BLaER1 (cell line): ENCODE data around the gene TGM2.

Source experiments
- H3K27ac ChIP-seq: shearing (Covaris generic); formaldehyde crosslinking; 2 replicates; pipeline ENCODE4 v1.8.1; 2022
- H3K27me3 ChIP-seq: shearing (Covaris generic); formaldehyde crosslinking; 2 replicates; pipeline ENCODE4 v1.8.1; 2022
- H3K36me3 ChIP-seq: shearing (Covaris generic); formaldehyde crosslinking; 2 replicates; pipeline ENCODE4 v1.8.1; 2022
- H3K4me1 ChIP-seq: shearing (Covaris generic); formaldehyde crosslinking; 2 replicates; pipeline ENCODE4 v1.8.1; 2022
- H3K4me2 ChIP-seq: shearing (Covaris generic); formaldehyde crosslinking; 2 replicates; pipeline ENCODE4 v1.8.1; 2022
- H3K4me3 ChIP-seq: shearing (Covaris generic); formaldehyde crosslinking; 2 replicates; pipeline ENCODE4 v1.8.1; 2022
- H3K9ac ChIP-seq: shearing (Covaris generic); formaldehyde crosslinking; 2 replicates; pipeline ENCODE4 v1.8.1; 2022
- H3K9me3 ChIP-seq: shearing (Covaris generic); formaldehyde crosslinking; 2 replicates; pipeline ENCODE4 v1.8.1; 2022
- H4K20me1 ChIP-seq: shearing (Covaris generic); formaldehyde crosslinking; 2 replicates; pipeline ENCODE4 v1.8.1; 2022
- Cebpa-rat ChIP-seq: shearing (Covaris generic); IDR thresholded peaks from 2 replicates; pipeline ENCODE4 v1.8.1; 2022

TGM2 gene

DNA sequence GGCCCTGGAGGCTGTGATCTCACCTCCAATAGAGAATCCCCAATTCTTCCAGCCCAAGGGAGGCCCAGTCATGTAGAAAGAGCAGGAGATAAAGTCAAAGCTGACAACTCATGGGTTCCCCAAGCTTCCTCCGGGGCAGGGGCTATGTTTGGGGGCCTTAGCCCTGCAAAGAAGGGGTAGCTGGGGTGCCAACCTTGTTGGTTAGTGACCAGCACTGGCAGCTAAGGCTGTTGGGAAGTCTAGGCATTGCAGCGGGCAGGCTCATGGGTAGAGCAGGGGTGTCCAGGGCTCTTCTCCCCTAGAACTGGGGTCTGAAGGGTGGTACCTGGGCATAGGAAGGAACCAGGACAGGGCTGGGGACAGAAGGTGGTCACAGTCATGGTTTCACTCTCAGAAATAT is 36.4 kb downstream of the TGM2 start:
- H3K27ac ChIP-seq: no peak overlapping the region
- H4K20me1 ChIP-seq: no peaks in the 10 kb centered on the region
- no peaks in the 10 kb centered on the region for H3K9me3 ChIP-seq
- no peak for TF ChIP-seq Cebpa-rat
- no peaks in the 10 kb centered on the region for H3K27me3 ChIP-seq
- no peak overlapping the region for H3K4me2 ChIP-seq
- no peaks in the 10 kb centered on the region for H3K36me3 ChIP-seq
- no peak overlapping the region for H3K4me3 ChIP-seq
- peaks cover 6% of the 10 kb centered on the region; the same call in 1 of the 2 replicates for H3K4me1 ChIP-seq
- no peak overlapping the region for H3K9ac ChIP-seq

DNA sequence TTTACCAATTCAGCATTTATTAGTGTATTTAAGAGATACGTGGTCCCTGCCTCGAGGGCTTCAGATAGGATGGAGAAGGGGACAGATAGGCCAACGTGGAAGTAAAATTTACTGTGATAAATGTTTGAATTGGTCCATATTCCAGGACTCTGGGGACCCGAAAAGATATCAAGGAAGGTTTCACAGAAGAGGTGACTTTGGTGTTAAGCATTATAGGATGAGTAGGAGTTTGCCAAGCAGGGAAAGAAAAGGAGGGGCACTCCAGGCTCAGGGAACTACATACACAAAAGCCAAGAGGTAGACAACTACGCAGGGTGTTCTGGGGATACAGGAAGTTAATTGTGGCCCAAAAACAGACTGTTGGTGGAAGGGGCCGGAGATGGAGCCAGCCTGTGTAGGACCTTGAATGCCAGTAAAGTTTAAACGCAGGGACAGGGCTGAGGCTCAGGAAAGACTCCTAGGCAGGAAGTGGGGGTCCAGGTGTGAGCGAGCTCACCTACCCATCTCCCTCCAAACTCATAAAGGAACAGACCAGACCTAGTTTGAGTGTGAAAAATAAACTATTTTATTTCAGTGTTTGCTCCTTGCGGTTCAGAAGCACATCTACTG is 37.0 kb downstream of the TGM2 start:
- no peak overlapping the region for H3K4me2 ChIP-seq
- no peaks in the 10 kb centered on the region for H3K36me3 ChIP-seq
- H3K27ac ChIP-seq: no peak overlapping the region
- H3K9me3 ChIP-seq: no peaks in the 10 kb centered on the region
- H3K9ac ChIP-seq: no peak overlapping the region
- no peaks in the 10 kb centered on the region for H3K27me3 ChIP-seq
- no peak overlapping the region for H3K4me3 ChIP-seq
- TF ChIP-seq Cebpa-rat: no peak
- no peaks in the 10 kb centered on the region for H4K20me1 ChIP-seq
- peaks cover 6% of the 10 kb centered on the region; the same call in 1 of the 2 replicates for H3K4me1 ChIP-seq

DNA sequence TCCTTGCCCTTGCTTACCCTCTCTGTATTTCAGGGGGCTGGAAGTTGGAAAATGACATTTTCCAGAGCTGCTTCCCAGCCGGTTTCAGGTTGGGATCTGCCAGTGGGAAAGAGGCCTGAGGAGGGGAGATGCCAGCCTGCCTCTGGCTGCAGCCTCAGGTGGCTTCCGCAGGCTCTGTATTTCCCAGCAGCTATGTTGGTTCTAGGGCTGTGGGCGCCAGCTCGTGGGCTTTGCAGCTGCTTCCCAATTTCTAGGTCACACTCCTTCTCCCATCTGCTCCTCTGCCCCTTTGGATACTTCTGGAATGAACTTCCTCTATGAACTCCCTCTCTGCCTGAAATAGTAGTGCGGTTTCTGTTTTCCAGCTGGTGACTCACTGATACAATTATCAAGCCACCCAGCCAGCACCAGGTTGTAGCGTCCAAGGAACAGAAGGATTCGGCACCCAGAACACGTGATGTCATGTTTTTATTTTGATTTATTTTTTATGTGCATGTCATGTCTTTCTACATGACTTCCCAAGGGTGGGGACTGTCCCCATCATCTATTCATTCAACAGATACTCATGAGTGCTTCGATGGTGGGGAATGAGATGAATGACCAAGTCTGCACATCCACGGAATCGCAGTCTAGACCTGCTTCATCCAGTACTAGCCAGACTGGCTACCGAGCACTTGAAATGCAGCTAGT is 38.0 kb downstream of the TGM2 start:
- Histone ChIP-seq H3K27me3 (no peaks in the 10 kb centered on the region), H3K9ac (no peak overlapping the region), H3K4me2 (no peak overlapping the region), H3K4me3 (no peak overlapping the region), H3K27ac (no peak overlapping the region), H4K20me1 (no peaks in the 10 kb centered on the region), H3K9me3 (no peaks in the 10 kb centered on the region), H3K4me1 (peaks cover 6% of the 10 kb centered on the region; the same call in 1 of the 2 replicates), H3K36me3 (no peaks in the 10 kb centered on the region)
- no peak for TF ChIP-seq Cebpa-rat

DNA sequence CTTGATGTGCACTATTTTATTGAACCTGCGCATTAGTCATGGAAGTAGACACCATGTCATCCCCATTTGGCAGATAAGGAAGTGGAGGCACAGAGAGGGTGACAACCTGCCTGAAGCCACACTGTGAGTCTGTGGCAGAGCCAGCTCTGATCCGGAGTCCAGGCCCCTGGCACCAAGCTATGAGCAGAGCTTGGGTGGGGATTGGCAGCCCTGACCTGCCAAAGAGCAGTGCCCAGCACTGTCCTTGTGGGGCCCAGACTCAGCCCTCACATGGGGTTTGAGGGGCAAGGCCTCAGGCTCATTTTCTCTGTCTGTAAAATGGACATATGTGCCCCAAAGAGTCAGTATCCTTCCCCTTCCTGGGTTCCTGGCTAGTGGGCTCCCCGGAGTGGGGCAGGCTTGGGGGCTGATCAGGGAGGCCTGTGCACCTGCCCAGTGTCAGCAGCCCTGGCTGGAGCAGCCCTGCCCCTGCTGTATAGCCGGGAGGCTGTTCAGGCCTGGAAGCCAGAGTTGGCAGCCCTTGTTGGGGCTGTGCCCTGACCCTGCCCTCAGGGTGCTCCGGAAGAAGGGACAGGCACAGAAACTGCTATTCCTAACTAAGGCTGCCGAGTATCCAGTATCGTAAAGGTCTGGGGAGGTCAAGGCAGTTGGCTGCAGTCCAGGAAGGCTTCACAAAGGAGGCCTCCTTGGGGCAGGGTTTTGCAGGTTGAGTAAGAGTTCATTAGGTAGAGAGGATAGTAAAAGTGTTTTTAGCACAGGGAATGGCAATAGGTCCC is 38.7 kb downstream of the TGM2 start:
- H3K4me3 ChIP-seq: no peak overlapping the region
- H3K36me3 ChIP-seq: no peaks in the 10 kb centered on the region
- peaks cover 6% of the 10 kb centered on the region; the same call in 1 of the 2 replicates for H3K4me1 ChIP-seq
- no peaks in the 10 kb centered on the region for H4K20me1 ChIP-seq
- H3K4me2 ChIP-seq: no peak overlapping the region
- no peak for TF ChIP-seq Cebpa-rat
- no peak overlapping the region for H3K27ac ChIP-seq
- no peak overlapping the region for H3K9ac ChIP-seq
- H3K27me3 ChIP-seq: no peaks in the 10 kb centered on the region
- H3K9me3 ChIP-seq: no peaks in the 10 kb centered on the region

DNA sequence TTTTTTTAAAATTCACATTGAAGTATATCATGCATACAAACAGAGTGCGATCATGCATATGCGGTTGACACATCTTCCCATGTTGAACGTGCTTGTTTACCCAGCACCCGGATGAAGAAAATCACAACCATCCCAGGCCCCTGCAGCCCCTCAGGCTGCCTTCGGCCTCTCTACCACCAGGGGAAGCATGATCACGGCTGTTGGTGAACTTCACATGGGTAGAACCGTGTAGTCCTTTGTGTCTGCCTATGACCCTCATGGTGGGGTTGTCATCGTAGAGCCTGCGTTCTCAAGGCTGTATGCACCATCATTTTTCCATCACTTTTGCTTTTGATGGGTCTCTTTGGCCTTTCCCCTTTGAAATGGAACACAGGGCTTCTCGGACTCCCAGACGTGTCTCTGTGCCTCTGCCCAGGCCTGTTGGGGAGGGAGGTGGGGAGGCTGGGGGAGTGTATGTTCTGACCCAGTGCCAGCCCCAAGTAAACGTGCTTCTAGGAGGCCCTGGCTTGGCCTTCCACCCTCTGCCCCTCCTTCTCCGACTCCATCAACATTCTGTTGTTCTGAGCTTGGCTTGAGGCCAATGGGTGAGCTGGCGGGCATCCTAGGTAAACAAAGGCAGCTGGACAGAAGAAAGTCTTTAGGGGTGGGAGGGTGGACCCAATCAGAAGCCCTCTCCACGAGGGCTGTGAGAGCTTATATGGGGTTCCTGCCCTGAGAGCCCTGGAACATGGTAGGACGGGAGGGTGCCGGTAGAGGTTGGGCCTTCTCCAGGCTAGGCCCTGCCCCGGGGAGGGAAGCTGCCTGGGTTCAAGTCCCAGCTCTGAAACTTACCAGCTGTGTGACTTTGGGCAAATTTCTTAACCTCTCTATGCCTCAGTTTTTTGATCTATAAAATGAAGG is 39.7 kb downstream of the TGM2 start:
- peaks cover 6% of the 10 kb centered on the region; the same call in 1 of the 2 replicates for H3K4me1 ChIP-seq
- H3K36me3 ChIP-seq: no peaks in the 10 kb centered on the region
- no peak overlapping the region for H3K4me3 ChIP-seq
- H3K27me3 ChIP-seq: no peaks in the 10 kb centered on the region
- H3K4me2 ChIP-seq: no peak overlapping the region
- no peaks in the 10 kb centered on the region for H4K20me1 ChIP-seq
- H3K9me3 ChIP-seq: no peaks in the 10 kb centered on the region
- H3K9ac ChIP-seq: no peak overlapping the region
- no peak overlapping the region for H3K27ac ChIP-seq
- no peak for TF ChIP-seq Cebpa-rat

DNA sequence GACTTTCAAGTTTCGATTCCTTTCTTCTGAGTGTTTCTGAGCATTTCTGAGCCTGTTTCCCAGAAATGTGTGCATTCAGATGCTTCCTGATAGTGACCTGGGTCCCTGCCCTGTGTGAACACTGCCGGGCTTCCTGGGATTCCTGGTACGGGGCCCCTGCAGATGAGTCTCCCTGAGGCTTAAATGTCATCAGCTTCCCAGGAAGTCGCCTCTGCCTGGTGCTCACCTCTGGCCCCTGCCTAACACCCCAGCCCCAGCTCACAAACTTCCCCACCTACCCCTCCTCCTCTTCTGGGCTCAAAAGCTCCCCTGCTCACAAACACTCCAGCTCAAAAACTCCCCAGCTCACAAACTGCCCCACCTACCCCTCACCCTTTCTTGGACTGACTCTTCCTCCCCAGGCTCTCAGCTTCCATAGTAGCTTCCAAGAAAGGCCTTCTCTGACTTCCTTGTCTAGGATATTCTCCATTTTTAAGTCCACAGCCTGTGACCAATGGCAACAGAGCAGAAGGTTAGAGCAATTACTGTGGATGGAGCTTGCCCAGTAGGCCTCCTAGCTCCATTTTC is 42.0 kb downstream of the TGM2 start:
- Histone ChIP-seq H3K36me3 (no peaks in the 10 kb centered on the region), H3K4me3 (no peak overlapping the region), H3K9me3 (no peaks in the 10 kb centered on the region), H3K4me2 (no peak overlapping the region), H3K27me3 (no peaks in the 10 kb centered on the region), H3K27ac (no peak overlapping the region), H3K9ac (no peak overlapping the region), H3K4me1 (peaks cover 6% of the 10 kb centered on the region; the same call in 1 of the 2 replicates), H4K20me1 (no peaks in the 10 kb centered on the region)
- no peak for TF ChIP-seq Cebpa-rat

DNA sequence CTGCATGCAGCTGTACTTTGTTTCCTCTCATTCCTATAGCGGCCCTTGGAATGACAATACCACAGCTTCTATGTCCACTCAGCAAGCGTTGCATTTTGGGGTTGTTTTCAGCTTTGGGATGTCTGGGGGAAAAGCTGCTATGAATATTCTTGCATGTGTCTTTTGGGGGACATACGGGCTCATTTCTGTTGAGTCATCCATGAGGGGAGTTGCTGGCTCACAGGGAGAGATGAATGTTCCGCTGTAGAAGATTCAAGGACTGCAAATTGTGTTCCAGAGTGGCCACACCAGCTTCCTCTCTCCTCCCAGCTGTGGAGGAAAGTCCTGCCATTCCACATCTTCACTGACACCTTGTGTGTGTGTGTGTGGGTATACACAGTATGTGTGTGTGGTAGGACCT is 43.3 kb downstream of the TGM2 start:
- Histone ChIP-seq H3K4me2 (no peak overlapping the region), H3K4me3 (no peak overlapping the region), H3K27me3 (no peaks in the 10 kb centered on the region), H3K4me1 (peaks cover 6% of the 10 kb centered on the region; the same call in 1 of the 2 replicates), H3K9ac (no peak overlapping the region), H4K20me1 (no peaks in the 10 kb centered on the region), H3K27ac (no peak overlapping the region), H3K9me3 (no peaks in the 10 kb centered on the region), H3K36me3 (no peaks in the 10 kb centered on the region)
- no peak for TF ChIP-seq Cebpa-rat

DNA sequence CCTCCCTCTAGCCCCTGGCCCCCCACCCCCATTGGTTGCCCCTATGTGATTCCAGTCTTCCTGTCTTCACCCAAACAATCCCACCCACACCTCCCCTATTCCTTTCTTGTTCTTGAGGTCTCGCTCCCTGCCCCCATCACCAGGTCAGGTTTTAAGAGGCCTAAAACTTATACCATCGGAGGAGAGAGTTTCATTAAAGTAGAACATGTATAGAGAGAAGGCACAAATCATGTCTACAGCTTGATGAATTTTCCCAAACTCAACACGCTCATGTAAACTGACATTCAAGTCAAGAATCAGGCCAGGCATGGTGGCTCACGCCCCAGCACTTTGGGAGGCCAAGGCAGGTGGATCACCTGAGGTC is 44.5 kb downstream of the TGM2 start:
- H3K9me3 ChIP-seq: no peaks in the 10 kb centered on the region
- no peak overlapping the region for H3K4me3 ChIP-seq
- no peak overlapping the region for H3K9ac ChIP-seq
- H3K27ac ChIP-seq: no peak overlapping the region
- no peaks in the 10 kb centered on the region for H3K36me3 ChIP-seq
- TF ChIP-seq Cebpa-rat: no peak
- H3K4me1 ChIP-seq: peaks cover 6% of the 10 kb centered on the region; the same call in 1 of the 2 replicates
- H3K4me2 ChIP-seq: no peak overlapping the region
- no peaks in the 10 kb centered on the region for H4K20me1 ChIP-seq
- no peaks in the 10 kb centered on the region for H3K27me3 ChIP-seq

DNA sequence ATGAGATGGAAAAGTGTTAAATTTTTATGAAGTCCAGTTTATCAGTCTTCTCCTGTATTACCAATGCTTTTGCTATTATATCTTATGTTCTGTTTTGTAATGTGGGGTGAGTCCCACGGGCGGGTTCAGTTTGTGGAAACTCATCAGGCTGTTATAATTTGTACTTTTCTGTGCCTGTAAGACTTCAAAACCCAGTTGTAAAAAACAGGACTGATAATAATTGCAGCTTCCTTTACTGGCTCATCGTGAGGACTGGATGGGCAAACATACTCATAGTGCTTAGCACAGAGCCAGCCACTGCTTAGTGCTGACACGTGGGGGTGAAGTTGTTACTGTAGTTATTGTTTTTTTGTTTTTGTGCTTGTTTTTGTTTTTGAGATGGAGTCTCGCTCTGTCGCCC is 45.6 kb downstream of the TGM2 start:
- no peak overlapping the region for H3K4me3 ChIP-seq
- no peaks in the 10 kb centered on the region for H4K20me1 ChIP-seq
- H3K9ac ChIP-seq: no peak overlapping the region
- H3K4me2 ChIP-seq: no peak overlapping the region
- H3K27ac ChIP-seq: no peak overlapping the region
- H3K27me3 ChIP-seq: no peaks in the 10 kb centered on the region
- H3K9me3 ChIP-seq: no peaks in the 10 kb centered on the region
- H3K4me1 ChIP-seq: no peaks in the 10 kb centered on the region
- H3K36me3 ChIP-seq: no peaks in the 10 kb centered on the region
- no peak for TF ChIP-seq Cebpa-rat
